Measurements from ENCODE around the gene FAM222B. TPM values are rescaled to one million over a fixed set of nuclear protein-coding genes. Genes with fewer than 3 reads are reported as not detected.
A peak's percentile ranks its signal among the peaks of the same experiment; 100 is the strongest.

Gene FAM222B
- total RNA-seq, 1 experiment from 2014 or later: 37.7 TPM

DNA sequence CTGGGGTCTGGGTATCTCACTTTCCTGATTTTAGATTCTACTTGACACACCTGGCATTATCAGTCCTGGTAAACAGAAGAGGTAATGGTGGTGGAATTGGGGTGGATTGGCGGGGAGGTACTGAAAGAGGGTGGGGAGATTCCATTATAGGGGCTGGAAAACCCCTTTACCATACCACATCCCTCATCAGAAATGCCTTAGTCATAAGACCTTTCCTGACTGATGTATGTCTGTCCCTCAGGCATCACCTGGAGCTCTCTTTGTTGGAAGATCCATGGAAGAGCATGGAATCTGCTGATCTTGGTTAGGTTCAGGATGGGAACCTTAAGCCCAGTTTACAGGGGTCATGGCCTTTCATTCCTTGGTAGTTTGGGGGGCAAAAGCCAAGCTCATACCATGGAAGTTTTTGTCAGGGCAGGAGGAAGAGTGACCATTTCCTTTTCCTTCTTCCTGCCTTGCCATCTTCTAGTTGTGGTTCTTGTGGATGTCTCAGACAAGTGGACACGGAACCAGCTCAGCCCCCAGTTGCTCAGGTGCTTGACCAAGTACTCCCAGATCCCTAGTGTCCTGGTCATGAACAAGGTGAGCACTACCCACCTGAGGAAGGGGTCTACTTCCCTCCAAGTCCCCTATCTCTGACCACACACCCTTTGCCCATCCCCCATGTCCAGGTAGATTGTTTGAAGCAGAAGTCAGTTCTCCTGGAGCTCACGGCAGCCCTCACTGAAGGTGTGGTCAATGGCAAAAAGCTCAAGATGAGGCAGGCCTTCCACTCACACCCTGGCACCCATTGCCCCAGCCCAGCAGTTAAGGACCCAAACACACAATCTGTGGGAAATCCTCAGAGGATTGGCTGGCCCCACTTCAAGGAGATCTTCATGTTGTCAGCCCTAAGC lies 15.6 kb upstream of the FAM222B start:
- H3K27ac Mint-ChIP-seq (ENCODE audit: unreplicated experiment): no peak overlapping the region
- no peak overlapping the region for H3K4me3 Mint-ChIP-seq (ENCODE audit: low read depth, unreplicated experiment)
- H3K27me3 Mint-ChIP-seq (ENCODE audit: unreplicated experiment): no peaks in the 10 kb centered on the region
- H3K36me3 Mint-ChIP-seq (ENCODE audit: insufficient read depth, unreplicated experiment): peaks cover 31% of the 10 kb centered on the region
- no peak for DNase-seq
- BruUV-seq (replicated peaks): no TSS peak
- no peaks in the 10 kb centered on the region for H3K9me3 Mint-ChIP-seq (ENCODE audit: low read depth, unreplicated experiment)
- CTCF ChIA-PET: no interaction called here
- intact Hi-C loops (cut with micrococcal nuclease; ENCODE audit: unreplicated experiment): no loop called here
- no peaks in the 10 kb centered on the region for H3K4me1 Mint-ChIP-seq (ENCODE audit: low read depth, unreplicated experiment)
- no peak for TF ChIP-seq CTCF (IDR thresholded peaks at IDR 0.05; ENCODE audit: unreplicated experiment)

DNA sequence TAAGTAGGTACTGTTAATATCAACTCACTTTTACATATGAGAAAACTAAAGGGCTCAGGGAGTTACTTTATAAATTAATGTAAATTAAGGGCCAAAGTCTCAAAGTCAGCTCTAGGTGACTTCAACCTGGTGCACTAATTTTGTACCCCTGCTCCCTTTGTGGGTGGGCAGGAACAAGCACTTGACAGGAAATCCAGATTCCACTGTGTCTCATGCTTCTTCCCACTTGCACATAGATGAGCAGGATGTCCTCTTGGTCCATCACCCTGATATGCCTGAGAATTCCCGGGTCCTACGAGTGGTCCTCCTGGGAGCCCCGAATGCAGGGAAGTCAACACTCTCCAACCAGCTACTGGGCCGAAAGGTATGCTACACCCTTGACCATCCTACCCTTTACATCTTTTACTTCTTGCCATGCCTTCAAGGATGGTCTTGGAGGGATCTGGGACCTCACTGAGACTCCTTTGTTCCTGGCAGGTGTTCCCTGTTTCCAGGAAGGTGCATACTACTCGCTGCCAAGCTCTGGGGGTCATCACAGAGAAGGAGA lies 13.5 kb upstream of the FAM222B start:
- no peaks in the 10 kb centered on the region for H3K9me3 Mint-ChIP-seq (ENCODE audit: low read depth, unreplicated experiment)
- no peak for TF ChIP-seq CTCF (IDR thresholded peaks at IDR 0.05; ENCODE audit: unreplicated experiment)
- H3K27me3 Mint-ChIP-seq (ENCODE audit: unreplicated experiment): no peaks in the 10 kb centered on the region
- intact Hi-C loops (cut with micrococcal nuclease; ENCODE audit: unreplicated experiment): no loop called here
- no peak for DNase-seq
- H3K36me3 Mint-ChIP-seq (ENCODE audit: insufficient read depth, unreplicated experiment): peaks cover 31% of the 10 kb centered on the region
- no TSS peak for BruUV-seq (replicated peaks)
- CTCF ChIA-PET: no interaction called here
- peak overlapping the region; percentile 81 for H3K4me3 Mint-ChIP-seq (ENCODE audit: low read depth, unreplicated experiment)
- H3K4me1 Mint-ChIP-seq (ENCODE audit: low read depth, unreplicated experiment): no peaks in the 10 kb centered on the region
- H3K27ac Mint-ChIP-seq (ENCODE audit: unreplicated experiment): no peak overlapping the region

- peaks cover 28% of the 10 kb centered on the region for H3K36me3 Mint-ChIP-seq (ENCODE audit: insufficient read depth, unreplicated experiment)
- intact Hi-C loops (cut with micrococcal nuclease; ENCODE audit: unreplicated experiment): no loop called here
- no peaks in the 10 kb centered on the region for H3K27me3 Mint-ChIP-seq (ENCODE audit: unreplicated experiment)
- peak overlapping the region; percentile 81 for H3K4me3 Mint-ChIP-seq (ENCODE audit: low read depth, unreplicated experiment)
- no peak for TF ChIP-seq CTCF (IDR thresholded peaks at IDR 0.05; ENCODE audit: unreplicated experiment)
- TSS peak; percentile 86 for BruUV-seq (replicated peaks)
- DNase-seq: no peak
- H3K4me1 Mint-ChIP-seq (ENCODE audit: low read depth, unreplicated experiment): no peaks in the 10 kb centered on the region
- H3K27ac Mint-ChIP-seq (ENCODE audit: unreplicated experiment): peak overlapping the region; percentile 60
- CTCF ChIA-PET: no interaction called here
- H3K9me3 Mint-ChIP-seq (ENCODE audit: low read depth, unreplicated experiment): no peaks in the 10 kb centered on the region
These were observed 12.7 kb upstream of the FAM222B start for GRCh38 chr17:28855336-28855679.

- intact Hi-C loops (cut with micrococcal nuclease; ENCODE audit: unreplicated experiment): loop anchor here (5.0 kb wide), 1 partner anchor 92 kb away; no protein-coding TSS in a partner anchor
- H3K4me3 Mint-ChIP-seq (ENCODE audit: low read depth, unreplicated experiment): peak within 1 kb of the TSS; percentile 81
- no peak for TF ChIP-seq CTCF (IDR thresholded peaks at IDR 0.05; ENCODE audit: unreplicated experiment)
- no peaks in the 10 kb centered on the region for H3K4me1 Mint-ChIP-seq (ENCODE audit: low read depth, unreplicated experiment)
- CTCF ChIA-PET: no interaction called here
- DNase-seq: peak; percentile 83
- peaks cover 22% of the 10 kb centered on the region for H3K36me3 Mint-ChIP-seq (ENCODE audit: insufficient read depth, unreplicated experiment)
- H3K9me3 Mint-ChIP-seq (ENCODE audit: low read depth, unreplicated experiment): no peaks in the 10 kb centered on the region
- peak within 1 kb of the TSS; percentile 60 for H3K27ac Mint-ChIP-seq (ENCODE audit: unreplicated experiment)
- H3K27me3 Mint-ChIP-seq (ENCODE audit: unreplicated experiment): no peaks in the 10 kb centered on the region
- no TSS peak for BruUV-seq (replicated peaks)
These were observed 12.1 kb upstream of the FAM222B start, which contains the start of gene ERAL1 for GRCh38 chr17:28854457-28855335. ERAL1 (plus strand) TSS chr17:28855016; CDS start chr17:28855035, 19 bp downstream.

Measured in Calu3 (cell line).